Neural progenitor cell (in vitro differentiated cells): ENCODE results near the gene PRKCH. TPM values are rescaled to one million over a fixed set of nuclear protein-coding genes. Genes with fewer than 3 reads are reported as not detected.

Source experiments
- DNase-seq: peaks from one replicate; pipeline ENCODE4 v3.0.0-alpha.2; 2016; ENCODE audit warnings: low spot score
- H2AFZ ChIP-seq: fragments of 200-600 bp; sonication (generic); replicated peaks from 2 replicates; pipeline ENCODE4 v1.6.1; 2016; ENCODE audit warnings: antibody characterized with exemption
- H3F3A ChIP-seq: fragments of 200-600 bp; sonication (generic); 2 replicates; pipeline ENCODE4 v1.6.1; 2016; ENCODE audit warnings: antibody characterized with exemption, low read depth
- H3K27ac ChIP-seq: fragments of 200-600 bp; sonication (generic); 2 replicates; pipeline ENCODE4 v1.5.1; 2016; ENCODE audit warnings: mild to moderate bottlenecking
- H3K27me3 ChIP-seq: fragments of 200-600 bp; sonication (generic); 2 replicates; pipeline ENCODE4 v1.6.1; 2016; ENCODE audit warnings: mild to moderate bottlenecking, moderate library complexity
- H3K36me3 ChIP-seq: fragments of 200-600 bp; sonication (generic); 2 replicates; pipeline ENCODE4 v1.5.1; 2016
- H3K4me1 ChIP-seq: fragments of 200-600 bp; sonication (generic); 2 replicates; pipeline ENCODE4 v1.6.1; 2016; ENCODE audit warnings: mixed run types
- H3K4me2 ChIP-seq: fragments of 200-600 bp; sonication (generic); 2 replicates; pipeline ENCODE4 v1.6.1; 2016
- H3K4me3 ChIP-seq: fragments of 200-600 bp; sonication (generic); 2 replicates; pipeline ENCODE4 v1.5.1; 2016
- H3K79me2 ChIP-seq: fragments of 200-600 bp; sonication (generic); 2 replicates; pipeline ENCODE4 v1.6.1; 2016; ENCODE audit warnings: low read depth
- H3K9ac ChIP-seq: fragments of 200-600 bp; sonication (generic); 2 replicates; pipeline ENCODE4 v1.6.1; 2016
- H3K9me3 ChIP-seq: fragments of 200-600 bp; sonication (generic); 2 replicates; pipeline ENCODE4 v1.5.1; 2016; ENCODE audit warnings: low read depth
- H4K20me1 ChIP-seq: fragments of 200-600 bp; sonication (generic); 2 replicates; pipeline ENCODE4 v1.6.1; 2016; ENCODE audit warnings: low read depth
- H3K27ac Mint-ChIP-seq: 3 replicates; pipeline ENCODE4 v1.8.0; 2021; ENCODE audit warnings: mixed read lengths
- H3K27me3 Mint-ChIP-seq: 2 replicates; pipeline ENCODE4 v1.8.0; 2022; ENCODE audit warnings: low read depth, mild to moderate bottlenecking, inconsistent platforms, moderate library complexity, mixed read lengths; ENCODE audit not compliant: insufficient read depth
- H3K36me3 Mint-ChIP-seq: 3 replicates; pipeline ENCODE4 v1.8.0; 2021; ENCODE audit warnings: mixed read lengths
- H3K4me1 Mint-ChIP-seq: 3 replicates; pipeline ENCODE4 v1.8.0; 2021; ENCODE audit warnings: mixed read lengths
- H3K4me3 Mint-ChIP-seq: 3 replicates; pipeline ENCODE4 v1.8.0; 2021; ENCODE audit warnings: mild to moderate bottlenecking, moderate library complexity, mixed read lengths
- H3K9me3 Mint-ChIP-seq: 3 replicates; pipeline ENCODE4 v1.8.0; 2020; ENCODE audit warnings: mixed read lengths
- CTCF ChIP-seq: fragments of 200-600 bp; sonication (generic); IDR thresholded peaks from 2 replicates; pipeline ENCODE4 v1.5.1; 2017; ENCODE audit warnings: antibody characterized with exemption, mild to moderate bottlenecking
- EZH2 ChIP-seq: fragments of 200-600 bp; sonication (generic); IDR thresholded peaks from 2 replicates; pipeline ENCODE4 v1.6.1; 2017; ENCODE audit warnings: antibody characterized with exemption, mild to moderate bottlenecking, moderate library complexity
- EZH2phosphoT487 ChIP-seq: fragments of 200-600 bp; sonication (generic); IDR thresholded peaks from 2 replicates; pipeline ENCODE4 v1.6.1; 2017; ENCODE audit warnings: antibody characterized with exemption
- total RNA-seq: library from RNA; depleted of rRNA; stranded (reverse); fragments of >200 nt; gene quantifications from 2 replicates; pipeline ENCODE4 v1.2.3, GENCODE V29; 2015; ENCODE audit warnings: low replicate concordance

The PRKCH gene
- total RNA-seq, 1 donor from 2014 or later = 1.3 TPM

- TF ChIP-seq EZH2 = no peak
- TF ChIP-seq CTCF = no peak
- TF ChIP-seq EZH2phosphoT487 = no peak
- H3K9me3 Mint-ChIP-seq = no peaks in the 10 kb centered on the region
- no peaks in the 10 kb centered on the region for H3K9me3 ChIP-seq
Observed at GRCh38 chr14:61581340-61581739, 260.0 kb downstream of the PRKCH start.

GRCh38 chr14:61581955-61582615 lies 260.7 kb downstream of the PRKCH start:
- H2AFZ ChIP-seq = no peak overlapping the region
- H3K4me1 ChIP-seq = no peaks in the 10 kb centered on the region
- Mint-ChIP-seq H3K4me3 (no peak overlapping the region), H3K27me3 (peaks cover 4% of the 10 kb centered on the region), H3K27ac (no peak overlapping the region), H3K9me3 (no peaks in the 10 kb centered on the region), H3K4me1 (peaks cover 23% of the 10 kb centered on the region), H3K36me3 (no peaks in the 10 kb centered on the region)
- H3K27ac ChIP-seq = no peak overlapping the region
- H3K9ac ChIP-seq = no peak overlapping the region
- H3K36me3 ChIP-seq = no peaks in the 10 kb centered on the region
- DNase-seq = no peak
- no peak overlapping the region for H3K4me3 ChIP-seq
- no peaks in the 10 kb centered on the region for H3K27me3 ChIP-seq
- TF ChIP-seq CTCF = no peak
- no peak for TF ChIP-seq EZH2phosphoT487
- TF ChIP-seq EZH2 = no peak
- H3K79me2 ChIP-seq = no peaks in the 10 kb centered on the region
- H3F3A ChIP-seq = no peaks in the 10 kb centered on the region
- no peaks in the 10 kb centered on the region for H3K9me3 ChIP-seq
- H3K4me2 ChIP-seq = no peak overlapping the region
- no peaks in the 10 kb centered on the region for H4K20me1 ChIP-seq

More at GRCh38 chr14:61581340-61581739, 260.0 kb downstream of the PRKCH start:
- no peak overlapping the region for H3K4me3 Mint-ChIP-seq
- H3F3A ChIP-seq = no peaks in the 10 kb centered on the region
- DNase-seq = no peak
- no peaks in the 10 kb centered on the region for H3K4me1 ChIP-seq
- H3K4me2 ChIP-seq = no peak overlapping the region
- H3K4me1 Mint-ChIP-seq = peaks cover 23% of the 10 kb centered on the region
- no peaks in the 10 kb centered on the region for H3K36me3 Mint-ChIP-seq
- H2AFZ ChIP-seq = no peak overlapping the region
- H3K27me3 Mint-ChIP-seq = no peaks in the 10 kb centered on the region
- H3K36me3 ChIP-seq = no peaks in the 10 kb centered on the region
- no peak overlapping the region for H3K9ac ChIP-seq
- H3K27me3 ChIP-seq = no peaks in the 10 kb centered on the region
- H3K79me2 ChIP-seq = no peaks in the 10 kb centered on the region
- H3K27ac ChIP-seq = no peak overlapping the region
- no peak overlapping the region for H3K27ac Mint-ChIP-seq
- H3K4me3 ChIP-seq = no peak overlapping the region
- no peaks in the 10 kb centered on the region for H4K20me1 ChIP-seq

- Histone ChIP-seq H3K4me2 (no peak overlapping the region), H3K27me3 (no peaks in the 10 kb centered on the region), H3K4me1 (no peaks in the 10 kb centered on the region), H4K20me1 (no peaks in the 10 kb centered on the region), H3K27ac (no peak overlapping the region), H2AFZ (no peak overlapping the region), H3K9me3 (no peaks in the 10 kb centered on the region), H3K79me2 (no peaks in the 10 kb centered on the region), H3K9ac (no peak overlapping the region), H3K36me3 (no peaks in the 10 kb centered on the region), H3K4me3 (no peak overlapping the region), H3F3A (no peaks in the 10 kb centered on the region)
- TF ChIP-seq EZH2phosphoT487 (no peak), EZH2 (no peak), CTCF (no peak)
- H3K27me3 Mint-ChIP-seq = peaks cover 8% of the 10 kb centered on the region
- no peaks in the 10 kb centered on the region for H3K9me3 Mint-ChIP-seq
- H3K4me1 Mint-ChIP-seq = peaks cover 21% of the 10 kb centered on the region
- H3K4me3 Mint-ChIP-seq = no peak overlapping the region
- no peak for DNase-seq
- H3K27ac Mint-ChIP-seq = no peak overlapping the region
- no peaks in the 10 kb centered on the region for H3K36me3 Mint-ChIP-seq
Observed at GRCh38 chr14:61582815-61583214, 261.4 kb downstream of the PRKCH start.
